ENCODE results near the gene PPP5C.

GRCh38 chr19:46391296-46392251, 44.7 kb downstream of the PPP5C start:
- TF ChIP-seq CTCF (conservative IDR thresholded peaks at IDR 0.05; ENCODE audit: low read length) = no peak
- TF ChIP-seq EZH2phosphoT487 (IDR thresholded peaks at IDR 0.05; ENCODE audit: borderline replicate concordance) = no peak
